B cell (primary cell): Measurements from ENCODE around the gene ENTREP3. TPM values are rescaled to one million over a fixed set of nuclear protein-coding genes. Genes with fewer than 3 reads are reported as not detected.

Source experiments
- ATAC-seq: fragments of 200-7000 bp; cut with Tn5 transposase; one replicate; pipeline ENCODE4 v1.10.0; 2021; ENCODE audit warnings: low read depth, mild to moderate bottlenecking, moderate number of reproducible peaks, moderate library complexity
- CTCF ChIA-PET: fragments of 350-600 bp; sonication (Branson Sonifier 250); formaldehyde crosslinking; loops from one replicate; lab custom pipeline; 2021; ENCODE audit warnings: antibody characterized with exemption, inconsistent platforms; lab: Charles Lee
- POLR2A ChIA-PET: fragments of 350-600 bp; sonication (Branson Sonifier 250); formaldehyde crosslinking; loops from one replicate; lab custom pipeline; 2021; ENCODE audit warnings: antibody characterized with exemption; lab: Charles Lee
- DNase-seq: peaks from one replicate; pipeline ENCODE4 v3.0.0; 2013
- H2AFZ ChIP-seq: 2 replicates; pipeline ENCODE4 v1.6.1; 2012; ENCODE audit warnings: mild to moderate bottlenecking, low read depth, low read length; ENCODE audit not compliant: insufficient read depth, poor library complexity, severe bottlenecking
- H3K27ac ChIP-seq, 2 donors: 1 replicate in 1 of 2; 2 replicates in 1 of 2; pipeline ENCODE4 v1.5.1; 2012 to 2013; ENCODE audit warnings: low read length in 2 of 2, mild to moderate bottlenecking in 2 of 2, moderate library complexity in 1 of 2
- H3K27me3 ChIP-seq, 4 experiments: fragments of 200-600 bp in 1 of 4; sonication (generic) in 1 of 4; replicated peaks in 1 of 4; 1 replicate in 2 of 4; 2 replicates in 2 of 4; pipeline versions ENCODE4 v1.6.1 to v1.7.0; 2013 to 2016; ENCODE audit warnings: low read length in 3 of 4, mild to moderate bottlenecking in 2 of 4, mixed read lengths in 1 of 4, moderate library complexity in 1 of 4; ENCODE audit not compliant: insufficient read depth in 4 of 4, control insufficient read depth in 3 of 4; ENCODE audit errors: control extremely low read depth in 1 of 4
- H3K36me3 ChIP-seq, 2 experiments: replicated peaks in 1 of 2; 1 replicate in 1 of 2; 2 replicates in 1 of 2; pipeline versions ENCODE4 v1.6.1 to v1.7.1; 2013; ENCODE audit warnings: low read length in 1 of 2; ENCODE audit not compliant: insufficient read depth in 2 of 2, control insufficient read depth in 1 of 2; ENCODE audit errors: control extremely low read depth in 1 of 2, extremely low read depth in 1 of 2
- H3K4me1 ChIP-seq, 2 donors: fragments of 200-600 bp in 1 of 2; sonication (generic) in 1 of 2; 1 replicate in 1 of 2; 2 replicates in 1 of 2; pipeline versions ENCODE4 v1.5.1 to v1.6.1; 2013 to 2017; ENCODE audit warnings: low read length in 2 of 2; ENCODE audit not compliant: control insufficient read depth in 2 of 2, insufficient read depth in 2 of 2
- H3K4me2 ChIP-seq: replicated peaks from 2 replicates; pipeline ENCODE3; 2012; ENCODE audit warnings: mild to moderate bottlenecking, low read depth, low read length; ENCODE audit not compliant: poor library complexity, severe bottlenecking
- H3K4me3 ChIP-seq, 5 experiments: fragments of 200-600 bp in 1 of 5; sonication (generic) in 1 of 5; 1 replicate in 3 of 5; 2 replicates in 2 of 5; pipeline versions ENCODE4 v1.5.1 to v1.7.0; 2011 to 2016; ENCODE audit warnings: low read length in 4 of 5, mild to moderate bottlenecking in 4 of 5, low read depth in 2 of 5, control low read depth in 1 of 5, moderate library complexity in 1 of 5; ENCODE audit not compliant: insufficient read depth in 1 of 5; ENCODE audit errors: control extremely low read depth in 1 of 5, extremely low read depth in 1 of 5
- H3K79me2 ChIP-seq: fragments of 200-600 bp; sonication (generic); one replicate; pipeline ENCODE4 v1.6.0; 2016; ENCODE audit warnings: low read length; ENCODE audit not compliant: control insufficient read depth, insufficient read depth
- H3K9ac ChIP-seq: fragments of 200-600 bp; sonication (generic); 2 replicates; pipeline ENCODE4 v1.6.1; 2017; ENCODE audit warnings: mild to moderate bottlenecking, low read length, moderate library complexity
- H3K9me3 ChIP-seq, 3 donors: one replicate each; pipeline versions ENCODE4 v1.6.1 to v1.7.1; 2013; ENCODE audit warnings: low read length in 2 of 3; ENCODE audit not compliant: control insufficient read depth in 2 of 3, insufficient read depth in 1 of 3; ENCODE audit errors: control extremely low read depth in 1 of 3
- H4K20me1 ChIP-seq: 2 replicates; pipeline ENCODE4 v1.6.0; 2012; ENCODE audit warnings: mild to moderate bottlenecking, low read length; ENCODE audit not compliant: insufficient read depth, control insufficient read depth, poor library complexity, severe bottlenecking
- H3K27ac Mint-ChIP-seq: one replicate; pipeline ENCODE4 v1.8.0; 2021; ENCODE audit warnings: mixed read lengths
- H3K27me3 Mint-ChIP-seq: one replicate; pipeline ENCODE4 v1.8.0; 2021; ENCODE audit warnings: mixed read lengths
- H3K4me1 Mint-ChIP-seq: one replicate; pipeline ENCODE4 v1.8.0; 2021; ENCODE audit warnings: mixed read lengths
- H3K4me3 Mint-ChIP-seq: one replicate; pipeline ENCODE4 v1.8.0; 2021; ENCODE audit warnings: mixed read lengths
- H3K9me3 Mint-ChIP-seq: one replicate; pipeline ENCODE4 v1.8.0; 2022; ENCODE audit warnings: mixed read lengths; ENCODE audit not compliant: insufficient read depth
- EZH2 ChIP-seq: IDR thresholded peaks from 2 replicates; pipeline ENCODE4 v1.6.1; 2012; ENCODE audit warnings: borderline replicate concordance, low read depth, mild to moderate bottlenecking, moderate library complexity, low read length; ENCODE audit not compliant: insufficient read depth, poor library complexity, severe bottlenecking
- WGBS: methylation state at CpG from one replicate; pipeline ENCODE4 v1.1.5; 2013; ENCODE audit warnings: missing lambda C conversion rate; ENCODE audit not compliant: insufficient coverage; 5-methylcytosine and 5-hydroxymethylcytosine counted together
- intact Hi-C: fragments of 100-400 bp; cut with micrococcal nuclease; formaldehyde crosslinking; loops from one replicate; pipeline ENCODE4 v1.10.0; 2022
- polyA plus RNA-seq: library from polyadenylated mRNA; depleted of rRNA; stranded (reverse); fragments of >200 nt; gene quantifications from 2 replicates; pipeline ENCODE4 v1.2.3, GENCODE V29; 2012
- total RNA-seq, 2 donors: library from RNA; stranded (reverse); fragments of 120-200 nt in 1 of 2; gene quantifications; 1 replicate in 1 of 2; 2 replicates in 1 of 2; pipeline versions ENCODE4 v1.2.3 to v1.2.4, GENCODE V29; 2013 to 2022
- TF ChIP-seq, protein P1 (sequence below): fragments of 200-600 bp; IDR thresholded peaks from one replicate; pipeline ENCODE4 v1.8.0; 2022; ENCODE audit warnings: antibody characterized with exemption, mild to moderate bottlenecking

Gene ENTREP3
- total and polyA plus RNA-seq, 2 donors (not counting 1 experiment from before 2014, with no cell fraction given): 7.6 to 15.2 TPM

GRCh38 chr1:155253797-155254196, 1.5 kb downstream of the ENTREP3 start:
- no peak for ATAC-seq
- H3K9me3 Mint-ChIP-seq: no peaks in the 10 kb centered on the region
- no peaks in the 10 kb centered on the region for H3K27me3 Mint-ChIP-seq
- no peak overlapping the region for H2AFZ ChIP-seq
- H3K9ac ChIP-seq: no peak overlapping the region
- intact Hi-C loops: no loop called here
- no peaks in the 10 kb centered on the region for H4K20me1 ChIP-seq
- H3K27ac ChIP-seq: no peak overlapping the region
- H3K4me1 ChIP-seq: peaks cover 20 to 31% of the 10 kb centered on the region in 2 donors
- H3K27ac Mint-ChIP-seq: peak overlapping the region; percentile 67
- CTCF ChIA-PET: interaction anchor here (5.2 kb wide), 1 partner anchor 68 kb away, joined by 128 read pairs; the partner anchor contains the start of gene RUSC1
- no peaks in the 10 kb centered on the region for H3K27me3 ChIP-seq
- no peaks in the 10 kb centered on the region for H3K79me2 ChIP-seq
- H3K4me1 Mint-ChIP-seq: peaks cover 44% of the 10 kb centered on the region
- DNase-seq: no peak
- TF ChIP-seq, protein P1, sequence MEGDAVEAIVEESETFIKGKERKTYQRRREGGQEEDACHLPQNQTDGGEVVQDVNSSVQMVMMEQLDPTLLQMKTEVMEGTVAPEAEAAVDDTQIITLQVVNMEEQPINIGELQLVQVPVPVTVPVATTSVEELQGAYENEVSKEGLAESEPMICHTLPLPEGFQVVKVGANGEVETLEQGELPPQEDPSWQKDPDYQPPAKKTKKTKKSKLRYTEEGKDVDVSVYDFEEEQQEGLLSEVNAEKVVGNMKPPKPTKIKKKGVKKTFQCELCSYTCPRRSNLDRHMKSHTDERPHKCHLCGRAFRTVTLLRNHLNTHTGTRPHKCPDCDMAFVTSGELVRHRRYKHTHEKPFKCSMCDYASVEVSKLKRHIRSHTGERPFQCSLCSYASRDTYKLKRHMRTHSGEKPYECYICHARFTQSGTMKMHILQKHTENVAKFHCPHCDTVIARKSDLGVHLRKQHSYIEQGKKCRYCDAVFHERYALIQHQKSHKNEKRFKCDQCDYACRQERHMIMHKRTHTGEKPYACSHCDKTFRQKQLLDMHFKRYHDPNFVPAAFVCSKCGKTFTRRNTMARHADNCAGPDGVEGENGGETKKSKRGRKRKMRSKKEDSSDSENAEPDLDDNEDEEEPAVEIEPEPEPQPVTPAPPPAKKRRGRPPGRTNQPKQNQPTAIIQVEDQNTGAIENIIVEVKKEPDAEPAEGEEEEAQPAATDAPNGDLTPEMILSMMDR: no peak
- TF ChIP-seq EZH2: no peak
- 87% methylated on average over 4 of the region's 5 CpGs for WGBS
- peak overlapping the region; percentile 97 for H3K4me2 ChIP-seq
- H3K9me3 ChIP-seq: peaks cover 0 to 3% (median 0%) of the 10 kb centered on the region in 3 donors
- POLR2A ChIA-PET: interaction anchor here (1.5 kb wide), 1 partner anchor 9 kb away, joined by 12 read pairs; no protein-coding TSS in a partner anchor
- peaks cover 0 to 17% of the 10 kb centered on the region in 2 experiments for H3K36me3 ChIP-seq
- H3K4me3 ChIP-seq: no peak overlapping the region
- peak overlapping the region; percentile 90 for H3K4me3 Mint-ChIP-seq

GRCh38 chr1:155253208-155253607, 2.1 kb downstream of the ENTREP3 start:
- H3K27me3 ChIP-seq: no peaks in the 10 kb centered on the region
- peaks cover 0 to 13% of the 10 kb centered on the region in 2 experiments for H3K36me3 ChIP-seq
- ChIA-PET CTCF (interaction anchor here (4.1 to 5.2 kb wide), 2 partner anchors 69 to 250 kb away, joined by 54 to 128 read pairs; partner anchors contain the start of gene RUSC1), POLR2A (interaction anchor here (0.7 kb wide), 2 partner anchors 9 to 310 kb away, joined by 7 to 8 read pairs; no protein-coding TSS in a partner anchor)
- no peak overlapping the region for H3K27ac ChIP-seq
- H3K4me2 ChIP-seq: no peak overlapping the region
- peaks cover 0 to 3% (median 0%) of the 10 kb centered on the region in 3 donors for H3K9me3 ChIP-seq
- Mint-ChIP-seq H3K4me3 (peak overlapping the region; percentile 90), H3K27ac (no peak overlapping the region), H3K9me3 (no peaks in the 10 kb centered on the region), H3K27me3 (no peaks in the 10 kb centered on the region), H3K4me1 (peaks cover 42% of the 10 kb centered on the region)
- TF ChIP-seq, protein P1: no peak
- no peak for TF ChIP-seq EZH2
- H4K20me1 ChIP-seq: no peaks in the 10 kb centered on the region
- H3K4me1 ChIP-seq: peaks cover 20 to 31% of the 10 kb centered on the region in 2 donors
- intact Hi-C loops: no loop called here
- 100% methylated on average over 4 of the region's 5 CpGs for WGBS
- ATAC-seq: no peak
- H2AFZ ChIP-seq: no peak overlapping the region
- no peaks in the 10 kb centered on the region for H3K79me2 ChIP-seq
- H3K4me3 ChIP-seq: no peak overlapping the region
- DNase-seq: no peak
- no peak overlapping the region for H3K9ac ChIP-seq
